ENCODE results near the gene CUX1.
A peak's percentile ranks its signal among the peaks of the same experiment; 100 is the strongest.

Gene CUX1

GRCh38 chr7:102170393-102170970 lies 353.1 kb downstream of the CUX1 start (continued):
- TF ChIP-seq YY1 (tag by site-specific recombination; IDR thresholded peaks at IDR 0.05), result no peak
- peak; percentile 63 for TF ChIP-seq ZFHX2 (tag by site-specific recombination; conservative IDR thresholded peaks at IDR 0.05)
- no peak for TF ChIP-seq ZNF324 (tag by site-specific recombination; IDR thresholded peaks at IDR 0.05)
- no peak for TF ChIP-seq ZNF626 (tag by site-specific recombination; IDR thresholded peaks at IDR 0.05)
- peak; percentile 55 for TF ChIP-seq ZNF341 (tag by site-specific recombination; IDR thresholded peaks at IDR 0.05; ENCODE audit: low read depth)
- TF ChIP-seq ZNF23 (tag by site-specific recombination; IDR thresholded peaks at IDR 0.05; ENCODE audit: borderline replicate concordance), result no peak
- TF ChIP-seq HOXD13 (CRISPR knock-in tag; IDR thresholded peaks at IDR 0.05; ENCODE audit: borderline replicate concordance), result no peak
- TF ChIP-seq SCRT1 (tag by site-specific recombination; IDR thresholded peaks at IDR 0.05; ENCODE audit: borderline replicate concordance), result no peak
- TF ChIP-seq ZNF596 (tag by site-specific recombination; IDR thresholded peaks at IDR 0.05), result 0 out of 2 replicates have a peak, but pooled peaks have one; percentile 5
- TF ChIP-seq EGR2 (tag by site-specific recombination; IDR thresholded peaks at IDR 0.05; ENCODE audit: low read depth), result peak; percentile 54
- no peak for TF ChIP-seq ZNF133 (tag by site-specific recombination; IDR thresholded peaks at IDR 0.05)
- no peak for TF ChIP-seq ZNF10 (tag by site-specific recombination; IDR thresholded peaks at IDR 0.05)
- TF ChIP-seq ZNF561 (tag by site-specific recombination; IDR thresholded peaks at IDR 0.05; ENCODE audit: borderline replicate concordance), result no peak
- no peak for TF ChIP-seq ZBTB7A (tag by site-specific recombination; IDR thresholded peaks at IDR 0.05; ENCODE audit: low read depth)
- TF ChIP-seq GLIS2 (tag by site-specific recombination; IDR thresholded peaks at IDR 0.05), result no peak
- TF ChIP-seq ZNF394 (tag by site-specific recombination; IDR thresholded peaks at IDR 0.05; ENCODE audit: borderline replicate concordance), result no peak
- no peak for TF ChIP-seq KLF1 (tag by site-specific recombination; IDR thresholded peaks at IDR 0.05)
- no peak for TF ChIP-seq PRDM1 (tag by site-specific recombination; IDR thresholded peaks at IDR 0.05)
- TF ChIP-seq ZBTB6 (tag by site-specific recombination; IDR thresholded peaks at IDR 0.05), result peak; percentile 30; the same call in 1 of the 2 replicates
- TF ChIP-seq ZNF660 (tag by site-specific recombination; IDR thresholded peaks at IDR 0.05), result no peak

GRCh38 chr7:102173669-102174068 lies 356.2 kb downstream of the CUX1 start:
- peaks cover 0 to 10% of the 10 kb centered on the region in 2 experiments; a peak in 2 of 3 replicates for H3K36me3 ChIP-seq (ENCODE audit: control insufficient read depth in 2 of 2, insufficient read depth in 1 of 2, low read length in 2 of 2)
- POLR2A ChIA-PET, result no interaction called here
- TF ChIP-seq ZNF449 (tag by site-specific recombination; IDR thresholded peaks at IDR 0.05) (peak; percentile 56; the same call in 1 of the 2 replicates), ZNF404 (tag by site-specific recombination; IDR thresholded peaks at IDR 0.05) (no peak), KLF16 (tag by site-specific recombination; IDR thresholded peaks at IDR 0.05) (no peak)
- no peak overlapping the region for H3K27ac ChIP-seq (ENCODE audit: extremely low read depth, low read depth, low read length)
- no peaks in the 10 kb centered on the region for H3K4me1 ChIP-seq (ENCODE audit: control insufficient read depth, insufficient read depth, low read length)
- no peak overlapping the region for H3K4me3 ChIP-seq (ENCODE audit: low read depth, low read length)
- CTCF ChIA-PET, result no interaction called here
- no peaks in the 10 kb centered on the region for H3K9me3 ChIP-seq (ENCODE audit: control insufficient read depth, insufficient read depth, low read depth, low read length)
